Right forelimb (tissue), 1 donor: ENCODE results near the gene POR.

Source experiments
- DNase-seq: peaks from one replicate; pipeline ENCODE4 v3.0.0-alpha.2; 2018

POR gene

DNA sequence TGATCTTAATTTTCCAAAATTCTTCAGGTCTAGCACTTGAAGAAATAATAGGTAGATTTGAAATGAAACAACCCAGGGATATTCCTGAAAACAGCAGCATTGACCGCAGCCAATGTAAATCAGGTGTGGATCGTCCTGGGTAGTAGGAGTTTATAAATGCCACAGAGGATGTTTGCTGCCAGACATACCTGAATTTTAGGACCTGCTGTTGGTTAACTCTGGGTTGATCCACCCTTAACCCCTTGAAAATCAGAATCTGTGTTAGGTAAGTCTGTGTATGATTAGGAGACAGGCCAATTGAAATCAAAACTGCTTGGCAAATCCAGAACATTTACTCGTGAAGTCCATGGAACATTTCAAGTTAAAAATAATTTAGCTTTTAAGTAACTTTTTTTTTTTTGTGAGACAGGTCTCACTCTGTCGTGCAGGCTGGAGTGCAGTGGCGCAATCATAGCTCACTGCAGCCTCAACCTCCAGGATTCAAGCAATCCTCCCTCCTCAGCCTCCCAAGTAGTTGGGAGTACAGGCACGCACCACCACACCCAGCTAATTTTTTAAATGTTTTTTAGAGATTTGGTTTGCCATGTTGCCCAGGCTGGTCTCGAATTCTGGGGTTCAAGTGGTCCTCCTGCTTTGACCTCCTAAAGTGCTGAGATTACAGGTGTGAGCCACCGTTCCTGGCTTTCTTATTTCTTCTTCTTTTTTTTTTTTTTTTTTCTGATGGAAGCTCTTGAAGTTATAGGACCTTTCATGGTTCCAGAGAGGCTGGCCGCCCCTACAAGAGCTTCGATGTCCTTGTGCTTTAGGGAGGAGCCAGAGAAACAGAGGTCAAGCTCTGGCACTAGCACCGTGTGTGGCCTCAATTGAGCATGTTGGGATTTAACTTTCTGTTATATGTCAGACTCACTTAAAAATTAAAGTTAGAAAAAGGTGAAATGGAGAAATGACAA is 2.0 kb downstream of the POR start:
- no peak for DNase-seq

- no peak for DNase-seq
Observed at GRCh38 chr7:75920431-75921161, 5.6 kb downstream of the POR start.

GRCh38 chr7:75921479-75921878 is 6.5 kb downstream of the POR start:
- DNase-seq, result no peak

DNA sequence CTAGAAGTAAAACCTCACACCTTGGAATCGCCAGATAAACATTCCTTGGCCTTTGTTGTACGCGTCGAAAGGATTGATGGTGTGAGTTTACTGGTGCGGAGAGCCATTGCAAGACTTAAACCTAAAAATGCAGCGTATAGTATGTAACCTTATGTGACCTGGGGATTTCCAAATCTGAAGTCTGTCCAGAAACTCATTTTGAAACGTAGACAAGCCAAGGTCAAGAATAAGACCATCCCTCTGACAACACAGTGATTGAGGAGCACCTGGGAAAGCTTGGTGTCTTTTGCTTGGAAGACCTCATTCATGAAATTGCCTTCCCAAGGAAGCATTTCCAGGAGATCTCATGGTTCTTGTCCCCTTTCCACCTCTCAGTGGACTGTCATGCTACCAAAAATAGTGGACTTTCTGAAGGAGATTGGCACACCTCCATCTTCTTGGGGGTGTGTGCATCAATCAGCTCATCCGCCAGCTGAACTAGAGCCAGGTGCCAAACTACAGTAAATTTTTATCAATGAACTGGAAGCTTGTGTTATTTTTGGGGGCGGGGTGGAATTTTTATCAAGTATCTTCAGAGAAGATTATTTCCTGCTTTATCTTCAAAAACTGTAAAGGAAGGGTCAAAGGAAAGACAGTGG is 8.1 kb downstream of the POR start:
- DNase-seq, result no peak

- no peak for DNase-seq
Observed at GRCh38 chr7:75924256-75924655, 9.3 kb downstream of the POR start.

DNA sequence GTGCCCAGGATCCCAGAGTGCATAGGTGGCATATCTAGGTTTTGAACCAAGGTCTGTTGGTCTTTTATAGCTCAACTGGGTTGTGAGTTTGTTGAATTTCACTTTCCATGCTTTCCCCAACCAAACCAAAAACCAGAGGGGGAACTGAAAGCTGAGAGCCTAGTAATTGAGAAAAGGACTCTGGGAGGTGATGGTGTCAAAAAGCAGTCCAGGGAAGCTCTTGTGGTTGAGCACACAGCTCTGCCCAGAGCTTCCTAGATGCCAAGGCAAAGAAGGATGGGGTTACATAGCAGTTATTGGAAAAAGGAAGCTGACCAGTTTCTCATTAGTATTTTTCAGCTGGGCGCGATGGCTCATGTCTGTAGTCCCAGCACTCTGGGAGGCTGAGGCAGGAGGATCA is 9.9 kb downstream of the POR start:
- no peak for DNase-seq

DNA sequence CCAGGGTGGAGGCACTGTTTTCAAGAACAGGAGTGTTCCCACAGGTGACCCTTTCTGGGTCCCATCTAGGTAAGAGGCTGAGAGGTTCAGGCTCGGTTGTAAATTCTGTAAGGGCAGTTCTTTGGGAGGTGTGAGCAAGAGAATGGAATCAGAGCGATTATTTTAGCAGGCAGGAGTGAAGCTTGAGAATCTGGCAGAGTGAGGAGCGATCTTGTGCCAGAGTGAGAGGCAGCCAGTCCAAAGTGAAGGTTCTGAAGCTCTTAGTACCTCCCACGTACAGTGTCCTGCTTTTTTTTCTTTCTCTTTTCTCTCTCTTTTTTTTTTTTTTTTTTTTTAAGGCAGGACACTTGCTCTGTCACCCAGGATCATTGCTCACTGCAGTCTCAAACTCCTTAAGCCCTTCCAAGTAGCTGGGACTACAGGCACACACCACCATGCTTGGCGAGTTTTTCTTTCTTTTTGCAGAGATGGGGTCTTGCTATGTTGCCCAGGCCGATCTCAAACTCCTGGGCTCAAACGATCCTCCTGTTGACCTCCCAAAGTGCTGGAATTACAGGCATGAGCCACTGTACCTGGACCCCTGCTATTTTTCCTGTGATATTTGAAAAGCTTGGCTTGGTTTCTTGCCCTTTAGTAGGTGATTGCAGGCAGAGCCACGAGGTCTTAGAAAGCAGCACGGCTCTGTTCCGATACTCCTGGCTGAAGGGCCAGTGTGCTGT is 10.9 kb downstream of the POR start:
- DNase-seq, result no peak

DNA sequence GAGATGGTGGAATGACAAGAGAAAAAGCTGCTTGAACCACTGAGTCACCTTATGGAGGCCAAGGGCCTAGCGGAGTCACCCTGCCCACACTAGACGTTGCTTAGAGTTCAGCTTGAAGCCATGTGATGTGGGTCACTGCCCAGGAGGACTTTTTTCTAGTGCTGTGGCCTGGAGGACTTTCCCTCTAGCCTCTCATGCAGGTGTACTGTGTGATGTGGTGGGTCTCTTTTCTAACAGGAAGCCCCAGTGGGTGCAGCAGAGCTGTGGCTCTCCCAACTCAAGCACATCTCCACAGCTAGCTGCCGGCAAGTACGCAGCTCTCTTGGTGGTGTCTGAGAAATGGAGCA is 13.6 kb downstream of the POR start:
- DNase-seq, result no peak

DNA sequence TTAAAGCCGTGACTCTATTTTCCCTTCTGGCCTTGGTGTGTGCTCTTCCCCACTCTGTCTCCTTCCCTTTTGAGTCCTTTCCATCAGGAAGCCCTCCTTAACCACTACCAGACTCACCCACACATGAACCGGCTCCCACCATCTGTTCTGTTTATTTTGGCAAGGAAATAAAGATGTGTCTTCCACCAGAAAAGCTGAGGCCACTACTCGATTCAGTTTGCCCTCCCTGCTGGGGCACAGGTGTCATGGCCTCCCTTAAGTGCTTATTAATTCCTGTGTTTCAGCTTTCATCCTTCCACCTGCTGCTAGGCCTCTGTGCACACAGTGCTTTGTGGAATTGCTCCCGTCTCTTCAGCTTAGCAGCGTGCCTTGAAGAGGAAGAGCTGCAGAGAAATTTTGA is 16.7 kb downstream of the POR start:
- DNase-seq, result no peak

GRCh38 chr7:75937958-75938786 is 23.2 kb downstream of the POR start:
- no peak for DNase-seq

- DNase-seq, result no peak
Observed at GRCh38 chr7:75938921-75939320, 24.0 kb downstream of the POR start.

- no peak for DNase-seq
Observed at GRCh38 chr7:75943864-75944263, 28.9 kb downstream of the POR start.

- DNase-seq, result no peak
Observed at GRCh38 chr7:75944507-75944906, 29.6 kb downstream of the POR start.

DNA sequence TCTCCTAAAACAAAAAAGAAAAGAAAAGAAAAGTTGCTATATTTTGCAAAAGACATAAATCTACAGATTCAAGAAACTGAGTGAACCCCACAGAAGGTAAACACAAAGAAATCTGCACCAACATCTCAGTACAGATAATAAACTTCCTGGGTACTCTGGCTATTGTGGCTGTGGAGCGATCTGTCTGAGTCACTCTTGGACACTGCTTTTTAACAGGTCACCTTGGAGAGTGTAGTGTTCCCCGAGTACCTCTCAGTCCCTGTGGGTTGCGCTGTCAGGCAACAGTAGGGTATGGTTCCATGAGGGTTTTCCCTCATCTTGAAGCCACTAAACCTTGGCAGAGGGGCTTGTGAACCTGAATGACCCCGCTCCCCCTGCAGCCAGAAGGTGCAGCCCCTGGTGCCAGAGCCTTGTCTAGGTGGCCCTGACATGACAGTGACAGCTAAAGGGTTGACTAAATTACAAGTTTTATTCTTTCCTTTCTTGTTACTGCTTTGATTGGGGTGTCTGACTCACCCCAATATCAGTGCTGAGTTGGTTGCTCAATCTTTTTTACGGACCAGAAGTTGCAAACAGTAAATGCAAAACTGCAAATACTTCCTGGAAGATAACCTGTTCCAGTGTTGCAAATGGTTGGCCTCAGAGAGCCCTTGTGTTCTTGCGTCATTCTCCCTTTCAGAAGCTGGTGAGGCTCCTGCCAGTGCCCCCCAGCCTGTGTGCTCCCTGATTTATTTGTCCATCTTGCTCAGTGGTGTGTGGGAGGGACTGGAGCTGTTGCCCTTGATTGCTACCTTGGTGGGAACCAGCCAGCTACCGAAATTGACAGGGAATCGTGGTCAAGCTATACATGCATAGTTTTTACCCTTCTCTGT is 30.6 kb downstream of the POR start:
- no peak for DNase-seq

GRCh38 chr7:75946207-75946855 is 31.4 kb downstream of the POR start:
- DNase-seq, result no peak

GRCh38 chr7:75948179-75948578 is 33.2 kb downstream of the POR start:
- DNase-seq, result no peak

GRCh38 chr7:75950111-75950681 is 35.2 kb downstream of the POR start:
- no peak for DNase-seq

- DNase-seq, result no peak
Observed at GRCh38 chr7:75951506-75951905, 36.6 kb downstream of the POR start.

GRCh38 chr7:75953431-75953830 is 38.5 kb downstream of the POR start:
- no peak for DNase-seq

DNA sequence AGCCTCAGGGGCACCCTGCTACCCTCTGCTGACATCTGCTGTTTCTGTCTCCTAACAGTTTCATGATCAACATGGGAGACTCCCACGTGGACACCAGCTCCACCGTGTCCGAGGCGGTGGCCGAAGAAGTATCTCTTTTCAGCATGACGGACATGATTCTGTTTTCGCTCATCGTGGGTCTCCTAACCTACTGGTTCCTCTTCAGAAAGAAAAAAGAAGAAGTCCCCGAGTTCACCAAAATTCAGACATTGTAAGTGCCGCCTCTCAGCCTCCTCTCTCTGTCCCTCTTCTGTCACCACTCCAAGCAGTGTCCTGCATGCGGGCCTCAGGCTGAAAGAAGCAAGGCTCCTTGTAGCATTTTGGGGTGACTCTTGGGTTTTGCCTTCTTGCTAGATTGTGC is 39.0 kb downstream of the POR start:
- no peak for DNase-seq
